GM19468 (cell line): ENCODE measurements around the gene DOLPP1.
A peak's percentile ranks its signal among the peaks of the same experiment; 100 is the strongest.

Experiments used
- ATAC-seq: cut with Tn5 transposase; IDR thresholded peaks from one replicate; pipeline ENCODE4 v1.9.1; 2021; ENCODE audit warnings: mild to moderate bottlenecking, moderate library complexity, moderate number of reproducible peaks; ENCODE audit not compliant: unreplicated experiment; ENCODE audit errors: extremely low read depth

Gene DOLPP1

GRCh38 chr9:129060991-129061390 lies 19.9 kb upstream of the DOLPP1 start:
- ATAC-seq: no peak

- ATAC-seq: no peak
Observed at GRCh38 chr9:129063061-129063460, 17.9 kb upstream of the DOLPP1 start.

- ATAC-seq: no peak
Observed at GRCh38 chr9:129064499-129064908, 16.4 kb upstream of the DOLPP1 start.

- no peak for ATAC-seq
Observed at GRCh38 chr9:129068110-129068509, 12.8 kb upstream of the DOLPP1 start.

- peak; percentile 80 for ATAC-seq
Observed at GRCh38 chr9:129068990-129069861, 11.7 kb upstream of the DOLPP1 start.

- ATAC-seq: no peak
Observed at GRCh38 chr9:129069862-129070641, 10.9 kb upstream of the DOLPP1 start.

GRCh38 chr9:129070696-129071525 lies 10.0 kb upstream of the DOLPP1 start:
- ATAC-seq: no peak

GRCh38 chr9:129071526-129072126 lies 9.3 kb upstream of the DOLPP1 start:
- ATAC-seq: no peak

GRCh38 chr9:129072171-129072570 lies 8.7 kb upstream of the DOLPP1 start:
- no peak for ATAC-seq

- no peak for ATAC-seq
Observed at GRCh38 chr9:129073404-129073803, 7.5 kb upstream of the DOLPP1 start.

GRCh38 chr9:129074106-129074505 lies 6.8 kb upstream of the DOLPP1 start:
- ATAC-seq: no peak

GRCh38 chr9:129075996-129076639 lies 4.8 kb upstream of the DOLPP1 start:
- ATAC-seq: no peak

GRCh38 chr9:129076640-129077037 lies 4.3 kb upstream of the DOLPP1 start:
- no peak for ATAC-seq

- ATAC-seq: no peak
Observed at GRCh38 chr9:129077236-129077635, 3.7 kb upstream of the DOLPP1 start.

- no peak for ATAC-seq
Observed at GRCh38 chr9:129078691-129079503, 2.0 kb upstream of the DOLPP1 start.

GRCh38 chr9:129079829-129080228 lies 1.1 kb upstream of the DOLPP1 start:
- ATAC-seq: no peak

- no peak for ATAC-seq
Observed at GRCh38 chr9:129080298-129080600, 662 bp upstream of the DOLPP1 start.

- no peak for ATAC-seq
Observed at GRCh38 chr9:129081388-129081904, 535 bp downstream of the DOLPP1 start.

GRCh38 chr9:129084087-129084486 lies 3.2 kb downstream of the DOLPP1 start:
- ATAC-seq: no peak
